ENCODE data around the gene CDC14B.
"Not testable (repeated sequence)": the region's sequence is repeated elsewhere in the genome, so short reads cannot be mapped to it uniquely, and the experiment has no call there.

The CDC14B gene

GRCh38 chr9:96509848-96510247 lies 109.8 kb downstream of the CDC14B start:
- Histone ChIP-seq H3K27ac (ENCODE audit: insufficient read depth in 1 of 2, low read depth in 1 of 2, low read length in 2 of 2, poor library complexity in 1 of 2, severe bottlenecking in 2 of 2) (no peak overlapping the region), H3K4me1 (ENCODE audit: control extremely low read depth in 1 of 4, control insufficient read depth in 4 of 4, insufficient read depth in 4 of 4, low read length in 3 of 4) (no peaks in the 10 kb centered on the region), H3K27me3 (replicated peaks in 2 of 5; ENCODE audit: control insufficient read depth in 4 of 5, insufficient read depth in 5 of 5, low read length in 4 of 5) (no peaks in the 10 kb centered on the region), H3K4me3 (ENCODE audit: control insufficient read depth in 1 of 7, extremely low read depth in 1 of 7, insufficient read depth in 4 of 7, low read depth in 2 of 7, low read length in 6 of 7) (no peak overlapping the region), H3K36me3 (ENCODE audit: control insufficient read depth in 4 of 4, insufficient read depth in 4 of 4, low read length in 3 of 4) (peaks cover 0 to 6% (median 2%) of the 10 kb centered on the region in 4 experiments), H3K9me3 (ENCODE audit: control extremely low read depth in 1 of 5, control insufficient read depth in 4 of 5, insufficient read depth in 2 of 5, low read depth in 1 of 5, low read length in 4 of 5) (no peaks in the 10 kb centered on the region)
- WGBS (ENCODE audit: insufficient coverage), result 92% methylated on average over 2 of the region's 2 CpGs
- no peak for DNase-seq
- CTCF ChIA-PET, result no interaction called here
- POLR2A ChIA-PET, result no interaction called here

- ChIA-PET POLR2A (no interaction called here), CTCF (no interaction called here)
- Histone ChIP-seq H3K9me3 (ENCODE audit: control extremely low read depth in 1 of 5, control insufficient read depth in 4 of 5, insufficient read depth in 2 of 5, low read depth in 1 of 5, low read length in 4 of 5) (no peaks in the 10 kb centered on the region), H3K36me3 (ENCODE audit: control insufficient read depth in 4 of 4, insufficient read depth in 4 of 4, low read length in 3 of 4) (peaks cover 0 to 3% (median 2%) of the 10 kb centered on the region in 4 experiments), H3K4me1 (ENCODE audit: control extremely low read depth in 1 of 4, control insufficient read depth in 4 of 4, insufficient read depth in 4 of 4, low read length in 3 of 4) (no peaks in the 10 kb centered on the region), H3K27me3 (replicated peaks in 2 of 5; ENCODE audit: control insufficient read depth in 4 of 5, insufficient read depth in 5 of 5, low read length in 4 of 5) (no peaks in the 10 kb centered on the region), H3K27ac (ENCODE audit: insufficient read depth in 1 of 2, low read depth in 1 of 2, low read length in 2 of 2, poor library complexity in 1 of 2, severe bottlenecking in 2 of 2) (no peak overlapping the region), H3K4me3 (ENCODE audit: control insufficient read depth in 1 of 7, extremely low read depth in 1 of 7, insufficient read depth in 4 of 7, low read depth in 2 of 7, low read length in 6 of 7) (no peak overlapping the region)
- 90% methylated on average over 2 of the region's 5 CpGs for WGBS (ENCODE audit: insufficient coverage)
- no peak for DNase-seq
Measured at GRCh38 chr9:96509026-96509425, 110.6 kb downstream of the CDC14B start.

- ChIA-PET POLR2A (no interaction called here), CTCF (no interaction called here)
- Histone ChIP-seq H3K4me3 (ENCODE audit: control insufficient read depth in 1 of 7, extremely low read depth in 1 of 7, insufficient read depth in 4 of 7, low read depth in 2 of 7, low read length in 6 of 7) (no peak overlapping the region), H3K27me3 (replicated peaks in 2 of 5; ENCODE audit: control insufficient read depth in 4 of 5, insufficient read depth in 5 of 5, low read length in 4 of 5) (no peaks in the 10 kb centered on the region), H3K27ac (ENCODE audit: insufficient read depth in 1 of 2, low read depth in 1 of 2, low read length in 2 of 2, poor library complexity in 1 of 2, severe bottlenecking in 2 of 2) (no peak overlapping the region), H3K36me3 (ENCODE audit: control insufficient read depth in 4 of 4, insufficient read depth in 4 of 4, low read length in 3 of 4) (peaks cover 0 to 1% (median 0%) of the 10 kb centered on the region in 4 experiments), H3K9me3 (ENCODE audit: control extremely low read depth in 1 of 5, control insufficient read depth in 4 of 5, insufficient read depth in 2 of 5, low read depth in 1 of 5, low read length in 4 of 5) (no peaks in the 10 kb centered on the region), H3K4me1 (ENCODE audit: control extremely low read depth in 1 of 4, control insufficient read depth in 4 of 4, insufficient read depth in 4 of 4, low read length in 3 of 4) (no peaks in the 10 kb centered on the region)
- no peak for DNase-seq
- WGBS (ENCODE audit: insufficient coverage), result 97% methylated on average over 12 of the region's 14 CpGs
Measured at GRCh38 chr9:96508227-96508940, 111.3 kb downstream of the CDC14B start.

GRCh38 chr9:96505316-96505991 lies 114.2 kb downstream of the CDC14B start:
- ChIA-PET CTCF (no interaction called here), POLR2A (interaction anchor here (0.6 kb wide), 1 partner anchor 127 kb away, joined by 4 read pairs; no protein-coding TSS in a partner anchor)
- WGBS (ENCODE audit: insufficient coverage), result 99% methylated on average over 13 of the region's 13 CpGs

GRCh38 chr9:96503918-96504317 lies 115.7 kb downstream of the CDC14B start:
- Histone ChIP-seq H3K27ac (ENCODE audit: insufficient read depth in 1 of 2, low read depth in 1 of 2, low read length in 2 of 2, poor library complexity in 1 of 2, severe bottlenecking in 2 of 2) (no peak overlapping the region), H3K36me3 (ENCODE audit: control insufficient read depth in 4 of 4, insufficient read depth in 4 of 4, low read length in 3 of 4) (no peaks in the 10 kb centered on the region), H3K9me3 (ENCODE audit: control extremely low read depth in 1 of 5, control insufficient read depth in 4 of 5, insufficient read depth in 2 of 5, low read depth in 1 of 5, low read length in 4 of 5) (no peaks in the 10 kb centered on the region), H3K4me3 (ENCODE audit: control insufficient read depth in 1 of 7, extremely low read depth in 1 of 7, insufficient read depth in 4 of 7, low read depth in 2 of 7, low read length in 6 of 7) (no peak overlapping the region), H3K4me1 (ENCODE audit: control extremely low read depth in 1 of 4, control insufficient read depth in 4 of 4, insufficient read depth in 4 of 4, low read length in 3 of 4) (no peaks in the 10 kb centered on the region), H3K27me3 (replicated peaks in 2 of 5; ENCODE audit: control insufficient read depth in 4 of 5, insufficient read depth in 5 of 5, low read length in 4 of 5) (no peaks in the 10 kb centered on the region)
- POLR2A ChIA-PET, result no interaction called here
- no peak for DNase-seq
- over 99% methylated on average over 10 of the region's 11 CpGs for WGBS (ENCODE audit: insufficient coverage)
- CTCF ChIA-PET, result no interaction called here

More at GRCh38 chr9:96505316-96505991, 114.2 kb downstream of the CDC14B start:
- Histone ChIP-seq H3K4me1 (ENCODE audit: control extremely low read depth in 1 of 4, control insufficient read depth in 4 of 4, insufficient read depth in 4 of 4, low read length in 3 of 4) (no peaks in the 10 kb centered on the region), H3K4me3 (ENCODE audit: control insufficient read depth in 1 of 7, extremely low read depth in 1 of 7, insufficient read depth in 4 of 7, low read depth in 2 of 7, low read length in 6 of 7) (no peak overlapping the region), H3K27ac (ENCODE audit: insufficient read depth in 1 of 2, low read depth in 1 of 2, low read length in 2 of 2, poor library complexity in 1 of 2, severe bottlenecking in 2 of 2) (no peak overlapping the region), H3K9me3 (ENCODE audit: control extremely low read depth in 1 of 5, control insufficient read depth in 4 of 5, insufficient read depth in 2 of 5, low read depth in 1 of 5, low read length in 4 of 5) (no peaks in the 10 kb centered on the region), H3K36me3 (ENCODE audit: control insufficient read depth in 4 of 4, insufficient read depth in 4 of 4, low read length in 3 of 4) (no peaks in the 10 kb centered on the region), H3K27me3 (replicated peaks in 2 of 5; ENCODE audit: control insufficient read depth in 4 of 5, insufficient read depth in 5 of 5, low read length in 4 of 5) (no peaks in the 10 kb centered on the region)
- no peak for DNase-seq

GRCh38 chr9:96503374-96503748 lies 116.3 kb downstream of the CDC14B start:
- CTCF ChIA-PET; H3K36me3 ChIP-seq (ENCODE audit: control insufficient read depth in 4 of 4, insufficient read depth in 4 of 4, low read length in 3 of 4); H3K4me1 ChIP-seq (ENCODE audit: control extremely low read depth in 1 of 4, control insufficient read depth in 4 of 4, insufficient read depth in 4 of 4, low read length in 3 of 4); H3K27ac ChIP-seq (ENCODE audit: insufficient read depth in 1 of 2, low read depth in 1 of 2, low read length in 2 of 2, poor library complexity in 1 of 2, severe bottlenecking in 2 of 2); DNase-seq; H3K4me3 ChIP-seq (ENCODE audit: control insufficient read depth in 1 of 7, extremely low read depth in 1 of 7, insufficient read depth in 4 of 7, low read depth in 2 of 7, low read length in 6 of 7); POLR2A ChIA-PET; H3K9me3 ChIP-seq (ENCODE audit: control extremely low read depth in 1 of 5, control insufficient read depth in 4 of 5, insufficient read depth in 2 of 5, low read depth in 1 of 5, low read length in 4 of 5); H3K27me3 ChIP-seq (replicated peaks in 2 of 5; ENCODE audit: control insufficient read depth in 4 of 5, insufficient read depth in 5 of 5, low read length in 4 of 5): not testable (repeated sequence)

GRCh38 chr9:96502539-96503373 lies 116.9 kb downstream of the CDC14B start:
- CTCF ChIA-PET, result no interaction called here
- Histone ChIP-seq H3K36me3 (ENCODE audit: control insufficient read depth in 4 of 4, insufficient read depth in 4 of 4, low read length in 3 of 4) (no peaks in the 10 kb centered on the region), H3K27me3 (replicated peaks in 2 of 5; ENCODE audit: control insufficient read depth in 4 of 5, insufficient read depth in 5 of 5, low read length in 4 of 5) (no peaks in the 10 kb centered on the region), H3K9me3 (ENCODE audit: control extremely low read depth in 1 of 5, control insufficient read depth in 4 of 5, insufficient read depth in 2 of 5, low read depth in 1 of 5, low read length in 4 of 5) (no peaks in the 10 kb centered on the region), H3K4me3 (ENCODE audit: control insufficient read depth in 1 of 7, extremely low read depth in 1 of 7, insufficient read depth in 4 of 7, low read depth in 2 of 7, low read length in 6 of 7) (no peak overlapping the region), H3K4me1 (ENCODE audit: control extremely low read depth in 1 of 4, control insufficient read depth in 4 of 4, insufficient read depth in 4 of 4, low read length in 3 of 4) (no peaks in the 10 kb centered on the region), H3K27ac (ENCODE audit: insufficient read depth in 1 of 2, low read depth in 1 of 2, low read length in 2 of 2, poor library complexity in 1 of 2, severe bottlenecking in 2 of 2) (no peak overlapping the region)
- WGBS (ENCODE audit: insufficient coverage), result 97% methylated on average over 3 of the region's 6 CpGs
- POLR2A ChIA-PET, result no interaction called here
- no peak for DNase-seq

Measured in common myeloid progenitor, CD34-positive (primary cell).